ENCODE data around the gene SLC15A1. TPM values are rescaled to one million over a fixed set of nuclear protein-coding genes. Genes with fewer than 3 reads are reported as not detected.

The SLC15A1 gene
- total and polyA plus RNA-seq, 7 experiments from 2014 or later: not detected

DNA sequence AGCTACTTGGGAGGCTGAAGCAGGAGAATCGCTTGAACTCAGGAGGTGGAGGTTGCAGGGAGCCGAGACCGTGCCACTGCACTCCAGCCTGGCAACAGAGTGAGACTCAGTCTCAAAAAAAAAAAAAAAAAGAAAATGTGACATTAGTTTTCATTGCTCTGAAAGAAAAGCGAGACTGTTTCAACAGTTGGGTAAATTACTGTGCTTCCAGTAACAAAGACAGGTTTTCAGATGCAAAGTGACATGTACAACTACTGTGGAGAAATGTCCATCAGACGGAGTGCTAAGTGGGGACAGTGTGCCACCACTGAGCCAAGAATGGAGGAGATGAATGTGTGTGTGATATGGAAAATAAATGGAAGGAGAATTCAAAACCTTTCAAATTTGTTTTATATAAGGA, 24.2 kb upstream of the SLC15A1 start:
- Histone ChIP-seq H3K4me1 (ENCODE audit: control insufficient read depth in 2 of 2, insufficient read depth in 2 of 2, low read length in 2 of 2) (no peaks in the 10 kb centered on the region), H3K27ac (ENCODE audit: low read depth, low read length) (no peak overlapping the region), H3K9me3 (ENCODE audit: control insufficient read depth in 2 of 3, low read length in 3 of 3) (no peaks in the 10 kb centered on the region), H3K4me3 (ENCODE audit: low read length) (no peak overlapping the region), H3K36me3 (ENCODE audit: control insufficient read depth in 2 of 3, insufficient read depth in 3 of 3, low read length in 3 of 3) (no peaks in the 10 kb centered on the region), H3K27me3 (ENCODE audit: control insufficient read depth in 2 of 2, insufficient read depth in 2 of 2, low read length in 2 of 2) (no peaks in the 10 kb centered on the region)
- ChIA-PET CTCF (no interaction called here), POLR2A (no interaction called here)
- Mint-ChIP-seq H3K27ac (no peak overlapping the region), H3K36me3 (no peaks in the 10 kb centered on the region), H3K27me3 (peaks cover 10 to 23% (median 13%) of the 10 kb centered on the region in 5 donors), H3K9me3 (peaks cover 0 to 6% (median 0%) of the 10 kb centered on the region in 11 donors), H3K4me1 (no peaks in the 10 kb centered on the region), H3K4me3 (no peak overlapping the region)
- intact Hi-C loops (cut with micrococcal nuclease): no loop called here
- DNase-seq (no peak), ATAC-seq (no peak)

DNA sequence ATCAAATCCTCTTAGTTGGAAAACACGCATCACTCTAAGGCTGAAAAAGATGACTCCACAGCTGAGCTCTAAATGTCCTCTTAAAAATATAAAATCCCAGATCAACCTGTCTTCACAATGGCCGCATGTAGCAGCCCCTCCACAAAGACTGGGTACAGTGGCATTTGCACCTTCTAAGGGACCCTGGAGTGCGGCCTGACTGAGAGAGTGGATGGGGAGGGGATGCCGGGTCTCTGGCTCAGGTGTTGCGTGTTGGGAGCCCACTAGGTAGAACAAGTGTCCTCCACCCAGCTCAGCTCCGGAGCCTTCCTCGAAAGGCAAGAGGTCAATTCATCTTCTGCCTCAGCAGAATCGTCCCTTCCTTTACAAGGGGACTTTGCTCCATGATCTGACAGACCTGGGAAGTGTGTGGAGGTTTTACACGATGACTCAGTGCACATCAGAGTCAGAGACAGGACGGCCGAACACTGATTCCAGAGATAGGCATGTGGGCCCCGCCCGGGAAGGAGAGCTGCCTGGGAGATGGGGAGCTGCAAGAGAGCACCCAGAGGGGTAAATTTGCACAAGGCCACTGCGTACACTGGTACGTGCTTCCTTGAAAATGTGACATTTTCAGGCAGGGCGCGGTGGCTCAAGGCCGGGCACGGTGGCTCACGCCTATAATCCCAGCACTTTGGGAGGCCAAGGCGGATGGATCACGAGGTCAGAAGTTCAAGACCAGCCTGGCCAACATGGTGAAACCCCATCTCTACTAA, 23.5 kb upstream of the SLC15A1 start:
- Histone ChIP-seq H3K9me3 (ENCODE audit: control insufficient read depth in 2 of 3, low read length in 3 of 3) (no peaks in the 10 kb centered on the region), H3K4me1 (ENCODE audit: control insufficient read depth in 2 of 2, insufficient read depth in 2 of 2, low read length in 2 of 2) (no peaks in the 10 kb centered on the region), H3K27ac (ENCODE audit: low read depth, low read length) (no peak overlapping the region), H3K36me3 (ENCODE audit: control insufficient read depth in 2 of 3, insufficient read depth in 3 of 3, low read length in 3 of 3) (no peaks in the 10 kb centered on the region), H3K27me3 (ENCODE audit: control insufficient read depth in 2 of 2, insufficient read depth in 2 of 2, low read length in 2 of 2) (no peaks in the 10 kb centered on the region), H3K4me3 (ENCODE audit: low read length) (no peak overlapping the region)
- Mint-ChIP-seq H3K27me3 (peaks cover 6 to 17% (median 9%) of the 10 kb centered on the region in 5 donors), H3K9me3 (peaks cover 0 to 7% (median 0%) of the 10 kb centered on the region in 11 donors), H3K4me1 (no peaks in the 10 kb centered on the region), H3K36me3 (no peaks in the 10 kb centered on the region), H3K27ac (no peak overlapping the region), H3K4me3 (no peak overlapping the region)
- ChIA-PET POLR2A (interaction anchor here (0.5 kb wide), 1 partner anchor 513 kb away, joined by 5 read pairs; no protein-coding TSS in a partner anchor), CTCF (interaction anchor here (0.5 kb wide), 1 partner anchor 9 kb away, joined by 3 read pairs; no protein-coding TSS in a partner anchor)
- DNase-seq: no peak
- intact Hi-C loops (cut with micrococcal nuclease): no loop called here
- ATAC-seq: no peak

DNA sequence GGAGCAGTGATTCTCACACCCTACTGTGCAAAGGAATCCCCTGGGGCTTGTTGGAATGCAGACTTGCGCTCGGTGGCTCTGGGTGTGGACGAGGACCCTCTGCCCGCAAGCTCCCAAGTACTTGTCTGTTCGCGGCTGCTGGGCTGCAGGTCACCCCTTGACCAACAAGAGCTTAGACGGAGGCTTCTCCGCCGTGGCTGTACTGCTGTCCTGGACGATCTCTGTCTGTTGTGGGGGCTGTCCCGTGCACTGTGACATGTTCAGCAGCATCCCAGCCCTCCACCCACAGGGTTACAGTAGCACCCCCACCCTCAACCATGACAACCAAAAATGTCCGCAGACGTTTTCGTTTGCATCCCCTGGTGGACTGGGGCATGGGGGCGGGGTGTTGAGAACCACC, 22.9 kb upstream of the SLC15A1 start:
- ChIA-PET POLR2A (interaction anchor here (0.5 kb wide), 1 partner anchor 512 kb away, joined by 5 read pairs; no protein-coding TSS in a partner anchor), CTCF (interaction anchor here (0.5 to 0.7 kb wide), 2 partner anchors 8 to 122 kb away, joined by 3 to 4 read pairs; no protein-coding TSS in a partner anchor)
- Mint-ChIP-seq H3K27ac (no peak overlapping the region), H3K4me1 (no peaks in the 10 kb centered on the region), H3K27me3 (peaks cover 4 to 12% (median 5%) of the 10 kb centered on the region in 5 donors), H3K4me3 (no peak overlapping the region), H3K36me3 (peaks cover 0 to 1% (median 0%) of the 10 kb centered on the region in 5 donors), H3K9me3 (peaks cover 0 to 8% (median 0%) of the 10 kb centered on the region in 11 donors)
- Histone ChIP-seq H3K36me3 (ENCODE audit: control insufficient read depth in 2 of 3, insufficient read depth in 3 of 3, low read length in 3 of 3) (no peaks in the 10 kb centered on the region), H3K4me3 (ENCODE audit: low read length) (no peak overlapping the region), H3K4me1 (ENCODE audit: control insufficient read depth in 2 of 2, insufficient read depth in 2 of 2, low read length in 2 of 2) (no peaks in the 10 kb centered on the region), H3K27me3 (ENCODE audit: control insufficient read depth in 2 of 2, insufficient read depth in 2 of 2, low read length in 2 of 2) (no peaks in the 10 kb centered on the region), H3K9me3 (ENCODE audit: control insufficient read depth in 2 of 3, low read length in 3 of 3) (no peaks in the 10 kb centered on the region), H3K27ac (ENCODE audit: low read depth, low read length) (no peak overlapping the region)
- DNase-seq (no peak), ATAC-seq (no peak)
- intact Hi-C loops (cut with micrococcal nuclease): no loop called here

DNA sequence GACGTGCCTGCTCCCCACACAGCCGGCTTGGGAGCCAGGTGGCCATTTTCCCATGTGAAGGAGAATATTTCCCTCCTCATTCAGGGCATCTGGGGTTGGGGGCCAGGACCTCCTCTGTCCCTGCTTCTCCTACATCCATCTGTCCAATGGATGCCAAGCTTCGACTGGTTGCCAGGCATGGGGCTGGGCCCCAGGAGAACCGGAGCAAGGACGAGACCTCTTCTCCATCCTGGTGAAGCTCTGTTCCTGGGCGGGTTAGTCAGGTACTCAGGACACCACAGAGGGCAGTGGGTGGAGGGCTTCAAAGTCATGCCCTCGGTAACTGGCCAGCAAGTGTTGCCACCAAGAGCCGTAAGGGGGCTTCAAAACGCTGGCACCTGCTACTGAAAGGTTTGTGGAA, 22.3 kb upstream of the SLC15A1 start:
- H3K4me1 Mint-ChIP-seq: no peaks in the 10 kb centered on the region
- ChIA-PET CTCF (interaction anchor here (0.7 kb wide), 1 partner anchor 121 kb away, joined by 4 read pairs; no protein-coding TSS in a partner anchor), POLR2A (no interaction called here)
- H3K27me3 Mint-ChIP-seq: peaks cover 4 to 11% (median 5%) of the 10 kb centered on the region in 5 donors
- H3K36me3 Mint-ChIP-seq: peaks cover 0 to 3% (median 0%) of the 10 kb centered on the region in 5 donors
- Histone ChIP-seq H3K27me3 (ENCODE audit: control insufficient read depth in 2 of 2, insufficient read depth in 2 of 2, low read length in 2 of 2) (no peaks in the 10 kb centered on the region), H3K4me1 (ENCODE audit: control insufficient read depth in 2 of 2, insufficient read depth in 2 of 2, low read length in 2 of 2) (no peaks in the 10 kb centered on the region), H3K36me3 (ENCODE audit: control insufficient read depth in 2 of 3, insufficient read depth in 3 of 3, low read length in 3 of 3) (no peaks in the 10 kb centered on the region), H3K9me3 (ENCODE audit: control insufficient read depth in 2 of 3, low read length in 3 of 3) (no peaks in the 10 kb centered on the region), H3K27ac (ENCODE audit: low read depth, low read length) (no peak overlapping the region), H3K4me3 (ENCODE audit: low read length) (no peak overlapping the region)
- no peak for DNase-seq
- peaks cover 0 to 14% (median 0%) of the 10 kb centered on the region in 11 donors for H3K9me3 Mint-ChIP-seq
- intact Hi-C loops (cut with micrococcal nuclease): no loop called here
- H3K4me3 Mint-ChIP-seq: no peak overlapping the region
- no peak overlapping the region for H3K27ac Mint-ChIP-seq
- no peak for ATAC-seq

DNA sequence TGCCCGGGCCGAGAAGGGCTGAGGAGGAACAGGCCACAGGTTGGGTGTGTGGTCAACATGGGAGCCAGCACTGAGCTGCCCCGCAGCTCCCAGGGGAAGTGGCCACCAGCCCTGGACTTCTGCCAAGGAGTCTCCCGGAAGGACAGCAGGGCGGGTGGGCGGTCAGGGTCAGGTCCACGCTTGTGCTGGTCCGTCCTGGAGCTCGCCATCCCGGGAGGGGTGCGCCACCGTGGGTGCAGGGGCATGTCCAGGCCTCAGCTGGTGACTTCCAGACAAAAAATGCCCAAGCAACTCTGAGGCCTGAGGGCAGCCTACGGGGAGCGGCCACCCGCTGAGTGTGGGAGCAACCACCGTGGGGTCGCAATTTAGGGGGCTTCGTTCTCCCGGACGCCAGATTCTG, 21.4 kb upstream of the SLC15A1 start:
- Mint-ChIP-seq H3K36me3 (peaks cover 0 to 3% (median 0%) of the 10 kb centered on the region in 5 donors), H3K4me1 (no peaks in the 10 kb centered on the region), H3K9me3 (peaks cover 0 to 18% (median 0%) of the 10 kb centered on the region in 11 donors), H3K27ac (no peak overlapping the region), H3K27me3 (peaks cover 4 to 8% (median 5%) of the 10 kb centered on the region in 5 donors), H3K4me3 (no peak overlapping the region)
- DNase-seq (no peak), ATAC-seq (no peak)
- Histone ChIP-seq H3K9me3 (ENCODE audit: control insufficient read depth in 2 of 3, low read length in 3 of 3) (no peaks in the 10 kb centered on the region), H3K36me3 (ENCODE audit: control insufficient read depth in 2 of 3, insufficient read depth in 3 of 3, low read length in 3 of 3) (no peaks in the 10 kb centered on the region), H3K4me3 (ENCODE audit: low read length) (no peak overlapping the region), H3K4me1 (ENCODE audit: control insufficient read depth in 2 of 2, insufficient read depth in 2 of 2, low read length in 2 of 2) (no peaks in the 10 kb centered on the region), H3K27ac (ENCODE audit: low read depth, low read length) (no peak overlapping the region), H3K27me3 (ENCODE audit: control insufficient read depth in 2 of 2, insufficient read depth in 2 of 2, low read length in 2 of 2) (no peaks in the 10 kb centered on the region)
- CTCF ChIA-PET: no interaction called here
- intact Hi-C loops (cut with micrococcal nuclease): no loop called here
- POLR2A ChIA-PET: no interaction called here

DNA sequence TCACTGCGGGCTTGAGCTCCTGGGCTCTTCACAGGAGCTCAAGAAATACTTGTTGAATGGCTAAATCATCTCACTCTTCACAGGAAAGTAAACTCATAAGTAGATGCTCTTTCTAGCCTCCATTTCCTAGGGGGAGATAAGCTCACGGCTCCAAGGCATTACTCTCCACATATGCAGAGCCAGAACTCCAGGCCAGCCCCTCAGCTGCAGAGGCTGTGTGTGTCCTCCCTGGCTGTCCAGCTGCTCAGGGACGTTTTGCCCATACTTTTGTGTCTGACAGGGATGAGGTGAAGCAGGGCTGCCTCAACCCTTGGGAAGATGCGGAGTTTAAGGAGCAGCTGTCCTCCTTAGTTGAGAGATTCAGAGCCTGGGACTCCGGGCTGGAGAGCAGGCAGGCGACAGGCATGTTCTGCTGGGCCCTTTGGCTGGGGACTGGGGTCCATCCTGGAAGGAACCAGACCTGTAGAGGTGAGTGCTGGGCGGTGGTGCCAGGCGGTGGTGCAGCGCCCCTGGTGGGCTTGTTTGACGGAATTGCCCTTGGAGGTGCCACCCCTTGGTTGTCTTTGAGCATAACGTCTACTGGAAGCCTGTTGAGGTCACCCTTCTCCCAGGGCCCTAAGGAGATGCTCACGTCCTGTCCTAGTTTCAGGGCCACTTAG, 20.5 kb upstream of the SLC15A1 start:
- Mint-ChIP-seq H3K27ac (no peak overlapping the region), H3K9me3 (peaks cover 0 to 19% (median 0%) of the 10 kb centered on the region in 11 donors), H3K4me3 (no peak overlapping the region), H3K36me3 (peaks cover 0 to 3% (median 0%) of the 10 kb centered on the region in 5 donors), H3K4me1 (no peaks in the 10 kb centered on the region), H3K27me3 (peaks cover 3 to 9% (median 4%) of the 10 kb centered on the region in 5 donors)
- Histone ChIP-seq H3K4me1 (ENCODE audit: control insufficient read depth in 2 of 2, insufficient read depth in 2 of 2, low read length in 2 of 2) (no peaks in the 10 kb centered on the region), H3K4me3 (ENCODE audit: low read length) (no peak overlapping the region), H3K36me3 (ENCODE audit: control insufficient read depth in 2 of 3, insufficient read depth in 3 of 3, low read length in 3 of 3) (no peaks in the 10 kb centered on the region), H3K9me3 (ENCODE audit: control insufficient read depth in 2 of 3, low read length in 3 of 3) (no peaks in the 10 kb centered on the region), H3K27ac (ENCODE audit: low read depth, low read length) (no peak overlapping the region), H3K27me3 (ENCODE audit: control insufficient read depth in 2 of 2, insufficient read depth in 2 of 2, low read length in 2 of 2) (no peaks in the 10 kb centered on the region)
- DNase-seq: no peak
- CTCF ChIA-PET: no interaction called here
- no peak for ATAC-seq
- intact Hi-C loops (cut with micrococcal nuclease): no loop called here
- POLR2A ChIA-PET: no interaction called here

Measured in naive thymus-derived CD4-positive, alpha-beta T cell (primary cell).